K562 (cell line): Measurements from ENCODE around the gene AQP1. TPM values are rescaled to one million over a fixed set of nuclear protein-coding genes. Genes with fewer than 3 reads are reported as not detected.

Experiments used
- ARHGAP35 ChIP-seq: fragments of 450-650 bp; IDR thresholded peaks from 2 replicates; pipeline ENCODE4 v1.6.1; 2018; ENCODE audit not compliant: partially characterized antibody
- ARID1B ChIP-seq: fragments of 450-650 bp; IDR thresholded peaks from 2 replicates; pipeline ENCODE4 v1.6.1; 2016; ENCODE audit warnings: antibody characterized with exemption, mild to moderate bottlenecking, inconsistent platforms
- CHD1 ChIP-seq: fragments of 200-600 bp; sonication (generic); IDR thresholded peaks from one replicate; pipeline ENCODE4 v1.6.1; 2012; ENCODE audit warnings: mild to moderate bottlenecking, moderate library complexity, low read length, inconsistent platforms
- CREB5 ChIP-seq: fragments of 250-450 bp; sonication (Bioruptor Pico); IDR thresholded peaks from 2 replicates; pipeline ENCODE4 v1.5.0; 2020; ENCODE audit warnings: mild to moderate bottlenecking
- ETV1 ChIP-seq: fragments of 450-650 bp; conservative IDR thresholded peaks from 2 replicates; pipeline ENCODE4 v1.6.1; 2016; ENCODE audit warnings: missing genetic modification characterization, control low read depth, low read depth, missing compliant biosample characterization
- HMBOX1 ChIP-seq: sonication (generic); IDR thresholded peaks from 2 replicates; pipeline ENCODE4 v1.6.1; 2016
- HMGN3 ChIP-seq: IDR thresholded peaks from 2 replicates; pipeline ENCODE4 v1.6.1; 2011; ENCODE audit warnings: borderline replicate concordance, low read depth, mild to moderate bottlenecking, mixed read lengths, low read length; ENCODE audit not compliant: insufficient read length; ENCODE audit errors: extremely low read depth
- KLF1 ChIP-seq: fragments of 450-650 bp; IDR thresholded peaks from 2 replicates; pipeline ENCODE4 v1.6.1; 2016; ENCODE audit warnings: missing genetic modification characterization, missing compliant biosample characterization
- MED1 ChIP-seq: sonication (generic); formaldehyde crosslinking; IDR thresholded peaks from 2 replicates; pipeline ENCODE4 v1.8.1; 2023; ENCODE audit warnings: missing genetic modification reagents, borderline replicate concordance
- MEIS2 ChIP-seq: fragments of 450-650 bp; IDR thresholded peaks from 2 replicates; pipeline ENCODE4 v1.6.1; 2014; ENCODE audit warnings: mild to moderate bottlenecking; ENCODE audit not compliant: partially characterized antibody
- MTA2 ChIP-seq: fragments of 450-650 bp; IDR thresholded peaks from 2 replicates; pipeline ENCODE4 v1.6.1; 2016; ENCODE audit warnings: low read depth
- MXD1 ChIP-seq: fragments of 250-450 bp; sonication (Bioruptor Pico); IDR thresholded peaks from 2 replicates; pipeline ENCODE4 v1.8.0; 2021; ENCODE audit warnings: borderline replicate concordance, mild to moderate bottlenecking, moderate library complexity; ENCODE audit not compliant: poor library complexity, severe bottlenecking
- PCBP2 ChIP-seq: fragments of 200-400 bp; formaldehyde crosslinking; IDR thresholded peaks from 2 replicates; pipeline ENCODE4 v1.6.1; 2018; ENCODE audit warnings: low read length, low read depth, mild to moderate bottlenecking, moderate library complexity; ENCODE audit not compliant: poor library complexity, severe bottlenecking
- POLR2AphosphoS2 ChIP-seq: IDR thresholded peaks from 2 replicates; pipeline ENCODE4 v1.6.1; 2012; ENCODE audit warnings: low read length, improper control_type of control experiment
- SMAD4 ChIP-seq: fragments of 250-450 bp; sonication (Bioruptor Pico); conservative IDR thresholded peaks from 2 replicates; pipeline ENCODE4 v1.8.0; 2021; ENCODE audit warnings: inconsistent platforms, mild to moderate bottlenecking, moderate library complexity
- SRSF1 ChIP-seq: fragments of 200-400 bp; formaldehyde crosslinking; IDR thresholded peaks from 2 replicates; pipeline ENCODE4 v1.6.1; 2017; ENCODE audit warnings: mild to moderate bottlenecking, low read depth, low read length, moderate library complexity
- ZBTB33 ChIP-seq: sonication (generic); formaldehyde crosslinking; IDR thresholded peaks from 2 replicates; pipeline ENCODE4 v1.8.1; 2023; ENCODE audit warnings: mild to moderate bottlenecking, missing genetic modification reagents
- ZBTB34 ChIP-seq: fragments of 250-450 bp; sonication (Bioruptor Pico); IDR thresholded peaks from 2 replicates; pipeline ENCODE4 v1.8.0; 2021; ENCODE audit warnings: mild to moderate bottlenecking, moderate library complexity
- ZNF133 ChIP-seq: fragments of 250-450 bp; sonication (Bioruptor Pico); IDR thresholded peaks from 2 replicates; pipeline ENCODE4 v1.4.0; 2020; ENCODE audit warnings: mild to moderate bottlenecking
- ZNF175 ChIP-seq: fragments of 200-800 bp; sonication (Bioruptor generic); IDR thresholded peaks from 2 replicates; pipeline ENCODE4 v1.6.1; 2016; ENCODE audit warnings: low read depth, mild to moderate bottlenecking, missing genetic modification characterization, missing compliant biosample characterization
- ZNF431 ChIP-seq: sonication (generic); formaldehyde crosslinking; IDR thresholded peaks from 2 replicates; pipeline ENCODE4 v1.8.0; 2022; ENCODE audit warnings: mild to moderate bottlenecking, missing genetic modification reagents
- polyA plus RNA-seq, 8 experiments: library from polyadenylated mRNA; depleted of rRNA in 4 of 8; stranded (reverse) in 5 of 8; unstranded in 3 of 8; fragments of >200 nt; fragmentation: Nextera tagmentation in 2 of 8; fragmentation: Illumina TruSeq in 1 of 8; extraction: Ambion mirVana in 2 of 8; extraction: Trizol in 1 of 8; gene quantifications; 2 replicates each; pipeline versions ENCODE4 v1.2.1 to v1.2.3, GENCODE V29; 2011 to 2014; ENCODE audit warnings: inconsistent platforms in 1 of 8, missing spikeins in 1 of 8
- total RNA-seq, 7 experiments: library from RNA; depleted of rRNA in 6 of 7; stranded (reverse); fragments of >200 nt in 6 of 7; fragmentation: Illumina TruSeq in 2 of 7; extraction: Trizol in 2 of 7; gene quantifications; 2 replicates each; pipeline versions ENCODE4 v1.2.1 to v1.2.3, GENCODE V29; 2011 to 2021; ENCODE audit warnings: low replicate concordance in 1 of 7

The AQP1 gene
- total and polyA plus RNA-seq, 9 of the 15 experiments (the other 6 are each of a cell fraction or from before 2014, with no cell fraction given), result 0.18 to 12.6 (median 4.1) TPM

- TF ChIP-seq CREB5 (CRISPR knock-in tag) (no peak), MED1 (CRISPR knock-in tag) (no peak), PCBP2 (no peak), CHD1 (no peak), HMGN3 (no peak), MTA2 (no peak), MXD1 (CRISPR knock-in tag) (no peak), KLF1 (tag) (no peak), MEIS2 (no peak), ZBTB33 (CRISPR knock-in tag) (peak; percentile 58; the same call in 1 of the 2 replicates), ARID1B (peak; percentile 72), SRSF1 (no peak), ZNF175 (CRISPR knock-in tag) (no peak), ZNF133 (CRISPR knock-in tag) (no peak), ZBTB34 (CRISPR knock-in tag) (no peak), ZNF431 (CRISPR knock-in tag) (no peak), ETV1 (no peak), POLR2AphosphoS2 (no peak), HMBOX1 (no peak), SMAD4 (peak; percentile 48; the same call in 1 of the 2 replicates), ARHGAP35 (no peak)
These were observed 9.2 kb downstream of the AQP1 start (continued) for GRCh38 chr7:30920584-30921539.
